Chondrocyte (in vitro differentiated cells): ENCODE results near the gene MYBPH. TPM values are rescaled to one million over a fixed set of nuclear protein-coding genes. Genes with fewer than 3 reads are reported as not detected.
A peak's percentile ranks its signal among the peaks of the same experiment; 100 is the strongest.

Source experiments
- DNase-seq: peaks from one replicate; pipeline ENCODE4 v3.0.0; 2021; ENCODE audit warnings: mixed read lengths, low spot score
- H3K27ac Mint-ChIP-seq: one replicate; pipeline ENCODE4 v1.8.0; 2021; ENCODE audit warnings: mild to moderate bottlenecking, moderate library complexity, mixed read lengths; ENCODE audit not compliant: unreplicated experiment
- H3K27me3 Mint-ChIP-seq: 2 replicates; pipeline ENCODE4 v1.8.0; 2021; ENCODE audit warnings: low read depth, mixed read lengths
- H3K36me3 Mint-ChIP-seq: 2 replicates; pipeline ENCODE4 v1.8.0; 2021; ENCODE audit warnings: low read depth, mixed read lengths
- H3K4me1 Mint-ChIP-seq: 2 replicates; pipeline ENCODE4 v1.8.0; 2021; ENCODE audit warnings: low read depth, mild to moderate bottlenecking, mixed read lengths
- H3K4me3 Mint-ChIP-seq: one replicate; pipeline ENCODE4 v1.8.0; 2021; ENCODE audit warnings: mild to moderate bottlenecking, moderate library complexity, mixed read lengths; ENCODE audit not compliant: unreplicated experiment
- H3K9me3 Mint-ChIP-seq: 2 replicates; pipeline ENCODE4 v1.8.0; 2021; ENCODE audit warnings: low read depth, mixed read lengths
- total RNA-seq: library from RNA; stranded (reverse); gene quantifications from 3 replicates; pipeline ENCODE4 v1.2.1, GENCODE V29; 2021
- TF ChIP-seq, protein P1 (sequence below): fragments of 200-600 bp; sonication (generic); IDR thresholded peaks from 2 replicates; pipeline ENCODE4 v1.5.0; 2021; ENCODE audit warnings: antibody characterized with exemption, mild to moderate bottlenecking, moderate library complexity

MYBPH gene
- total RNA-seq, 1 donor from 2014 or later = not detected

DNA sequence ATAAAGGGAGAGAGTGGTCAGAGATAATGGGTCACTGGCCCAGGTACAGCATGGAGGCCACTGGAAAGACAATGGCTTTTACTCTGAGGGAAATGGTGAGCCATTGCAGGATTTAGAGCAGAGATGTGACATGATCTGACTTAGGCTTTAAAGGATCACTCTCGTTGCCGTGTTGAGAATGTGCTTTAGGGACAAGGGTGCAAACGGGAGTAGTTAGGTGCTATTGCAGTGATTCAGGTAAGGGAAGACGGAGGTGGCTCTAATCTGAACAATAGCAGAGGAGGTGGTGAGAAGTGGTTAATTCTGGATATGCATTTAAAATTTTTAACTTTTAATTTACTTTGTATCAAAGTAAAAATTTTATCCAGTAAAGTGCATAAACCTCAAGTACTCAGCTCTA lies 38.3 kb downstream of the MYBPH start:
- Mint-ChIP-seq H3K27me3 (no peaks in the 10 kb centered on the region), H3K27ac (no peak overlapping the region), H3K4me1 (peaks cover 4% of the 10 kb centered on the region), H3K4me3 (no peak overlapping the region), H3K36me3 (no peaks in the 10 kb centered on the region), H3K9me3 (no peaks in the 10 kb centered on the region)
- DNase-seq = no peak
- TF ChIP-seq, protein P1, sequence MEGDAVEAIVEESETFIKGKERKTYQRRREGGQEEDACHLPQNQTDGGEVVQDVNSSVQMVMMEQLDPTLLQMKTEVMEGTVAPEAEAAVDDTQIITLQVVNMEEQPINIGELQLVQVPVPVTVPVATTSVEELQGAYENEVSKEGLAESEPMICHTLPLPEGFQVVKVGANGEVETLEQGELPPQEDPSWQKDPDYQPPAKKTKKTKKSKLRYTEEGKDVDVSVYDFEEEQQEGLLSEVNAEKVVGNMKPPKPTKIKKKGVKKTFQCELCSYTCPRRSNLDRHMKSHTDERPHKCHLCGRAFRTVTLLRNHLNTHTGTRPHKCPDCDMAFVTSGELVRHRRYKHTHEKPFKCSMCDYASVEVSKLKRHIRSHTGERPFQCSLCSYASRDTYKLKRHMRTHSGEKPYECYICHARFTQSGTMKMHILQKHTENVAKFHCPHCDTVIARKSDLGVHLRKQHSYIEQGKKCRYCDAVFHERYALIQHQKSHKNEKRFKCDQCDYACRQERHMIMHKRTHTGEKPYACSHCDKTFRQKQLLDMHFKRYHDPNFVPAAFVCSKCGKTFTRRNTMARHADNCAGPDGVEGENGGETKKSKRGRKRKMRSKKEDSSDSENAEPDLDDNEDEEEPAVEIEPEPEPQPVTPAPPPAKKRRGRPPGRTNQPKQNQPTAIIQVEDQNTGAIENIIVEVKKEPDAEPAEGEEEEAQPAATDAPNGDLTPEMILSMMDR = no peak

DNA sequence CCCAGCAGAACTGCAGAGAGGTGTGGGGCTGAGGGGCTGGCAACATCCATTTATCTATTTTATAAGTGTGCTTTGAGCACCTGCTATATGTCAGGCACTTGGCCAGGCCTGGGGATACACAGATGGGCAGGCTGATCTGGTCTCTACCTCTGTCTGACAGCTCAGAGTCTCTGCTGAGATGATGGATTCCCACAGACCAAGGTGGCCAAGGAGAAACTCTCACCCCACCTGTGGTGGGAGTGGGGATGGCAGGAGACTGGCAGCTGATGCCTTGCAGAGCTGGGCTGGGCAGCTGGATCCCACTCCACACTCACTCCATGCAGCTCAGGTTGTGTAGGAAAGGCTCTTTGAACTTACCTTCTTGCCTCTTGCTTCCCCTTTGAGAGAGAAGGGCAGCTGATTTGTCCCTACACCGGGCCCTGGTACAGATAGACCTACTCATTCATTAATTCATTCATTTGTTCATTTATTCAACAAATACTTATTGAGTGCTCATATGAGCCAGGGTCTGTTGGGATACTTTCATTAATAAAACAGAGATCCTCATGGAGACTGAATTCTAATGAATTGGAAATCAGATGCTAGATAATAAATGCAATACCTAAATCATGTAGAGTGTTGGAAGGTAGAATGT lies 39.1 kb downstream of the MYBPH start:
- Mint-ChIP-seq H3K4me1 (peaks cover 4% of the 10 kb centered on the region), H3K36me3 (no peaks in the 10 kb centered on the region), H3K4me3 (no peak overlapping the region), H3K27me3 (no peaks in the 10 kb centered on the region), H3K9me3 (no peaks in the 10 kb centered on the region), H3K27ac (no peak overlapping the region)
- peak; percentile 47 for DNase-seq
- TF ChIP-seq, protein P1 = no peak

DNA sequence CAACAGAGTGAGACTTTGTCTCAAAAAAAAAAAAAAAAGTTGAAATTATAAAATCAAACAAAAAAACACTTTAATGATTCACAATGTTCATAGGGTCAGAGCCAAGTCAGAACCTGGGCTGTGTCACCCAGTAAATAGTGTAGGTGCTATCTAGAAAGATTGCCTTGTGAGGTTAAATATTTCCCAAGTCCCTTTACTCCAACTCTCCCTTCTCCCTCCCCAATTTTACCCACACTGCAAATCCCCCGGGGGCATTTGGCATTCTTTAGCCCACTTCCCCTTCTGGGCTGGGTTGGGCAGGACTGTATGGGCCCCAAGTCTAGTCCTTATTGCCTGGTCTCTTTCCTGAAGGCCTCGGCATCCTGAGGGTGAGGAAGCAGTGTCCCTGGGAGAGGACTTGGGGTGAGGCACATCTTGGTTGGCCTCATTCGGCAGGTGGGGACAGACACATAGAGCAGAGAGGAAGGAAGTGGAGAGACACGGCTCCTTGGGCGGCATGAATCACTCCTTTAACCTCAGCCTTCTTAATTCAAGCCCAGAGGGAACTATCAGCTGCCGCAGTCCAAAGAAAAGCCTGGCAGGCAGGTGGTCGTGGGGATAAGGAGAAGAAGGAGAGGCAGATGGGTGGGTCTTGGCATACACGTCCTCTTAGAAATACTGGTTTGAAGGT lies 39.9 kb downstream of the MYBPH start:
- Mint-ChIP-seq H3K4me3 (no peak overlapping the region), H3K4me1 (peaks cover 4% of the 10 kb centered on the region), H3K9me3 (no peaks in the 10 kb centered on the region), H3K27ac (no peak overlapping the region), H3K27me3 (no peaks in the 10 kb centered on the region), H3K36me3 (no peaks in the 10 kb centered on the region)
- TF ChIP-seq, protein P1 = no peak
- peak; percentile 39 for DNase-seq

DNA sequence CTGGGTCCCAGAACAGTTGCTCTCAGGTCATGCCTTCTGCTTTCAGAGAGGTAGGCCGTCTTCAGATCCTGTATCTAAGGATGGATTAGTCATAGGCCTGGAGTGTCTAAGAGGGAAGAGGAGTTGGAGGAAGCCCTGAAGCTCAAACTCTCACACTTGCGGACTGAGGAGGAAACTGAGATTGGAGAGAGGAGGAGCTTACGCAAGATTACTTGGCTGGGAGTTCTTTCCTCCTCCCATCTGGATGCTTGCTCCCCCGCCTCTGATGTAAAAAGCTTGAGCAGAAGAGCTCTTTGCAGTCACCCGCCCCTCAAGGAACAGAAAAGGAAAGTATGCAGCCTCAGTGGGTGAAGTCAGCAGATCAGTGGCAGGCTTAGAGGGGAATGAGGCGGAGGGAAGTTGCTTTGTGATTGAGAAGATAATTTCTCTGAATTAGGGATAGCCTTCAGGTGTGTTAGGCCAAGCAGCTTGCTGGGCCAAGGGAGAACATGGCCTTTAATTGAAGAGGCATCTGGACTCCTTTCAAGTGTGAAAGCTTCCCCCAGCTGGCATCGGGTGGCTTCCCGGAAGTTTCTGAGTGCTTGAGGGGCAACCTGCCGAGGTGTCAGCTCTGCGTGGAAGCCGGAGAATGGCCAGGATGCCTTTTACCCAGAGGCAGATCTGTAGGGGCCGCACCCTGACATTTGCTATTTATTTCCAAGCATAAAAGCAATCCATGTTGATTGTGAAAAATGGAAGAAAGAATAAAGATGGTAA lies 41.5 kb downstream of the MYBPH start:
- no peaks in the 10 kb centered on the region for H3K27me3 Mint-ChIP-seq
- no peaks in the 10 kb centered on the region for H3K36me3 Mint-ChIP-seq
- DNase-seq = peak; percentile 30
- H3K9me3 Mint-ChIP-seq = no peaks in the 10 kb centered on the region
- H3K27ac Mint-ChIP-seq = no peak overlapping the region
- H3K4me1 Mint-ChIP-seq = peaks cover 11% of the 10 kb centered on the region
- TF ChIP-seq, protein P1 = no peak
- no peak overlapping the region for H3K4me3 Mint-ChIP-seq

DNA sequence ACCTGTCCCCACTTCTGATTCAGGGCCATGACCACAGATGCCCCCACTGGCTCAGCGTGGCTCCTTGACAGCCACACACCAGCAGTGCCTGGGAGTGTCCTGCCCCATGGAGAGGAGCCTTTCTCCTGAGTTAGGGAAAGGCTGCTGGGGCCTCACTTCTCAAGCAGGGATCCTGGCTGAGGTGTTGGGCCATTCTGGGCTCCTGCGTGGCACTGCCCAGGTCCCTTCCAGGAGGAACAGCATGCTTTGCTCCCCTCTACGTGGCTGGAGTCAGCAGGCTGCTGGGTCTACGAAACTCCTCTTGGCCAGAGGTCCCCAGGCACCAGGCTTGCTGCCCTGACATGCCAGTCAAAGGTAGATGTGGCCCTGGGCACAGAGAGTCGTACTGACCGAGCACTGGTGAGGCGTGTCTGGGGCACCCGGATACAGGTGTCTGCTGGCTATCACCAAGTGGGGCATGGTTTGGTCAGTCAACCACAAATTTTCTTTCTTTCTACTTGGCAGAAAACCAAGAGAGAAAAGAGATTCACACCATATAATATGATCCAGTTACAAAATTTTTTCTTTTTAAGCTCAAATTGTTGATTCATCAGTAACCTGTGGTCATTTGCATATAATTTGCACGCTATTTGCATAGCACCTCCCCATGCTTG lies 44.0 kb downstream of the MYBPH start:
- Mint-ChIP-seq H3K27me3 (no peaks in the 10 kb centered on the region), H3K36me3 (no peaks in the 10 kb centered on the region), H3K9me3 (no peaks in the 10 kb centered on the region), H3K27ac (no peak overlapping the region), H3K4me1 (peaks cover 26% of the 10 kb centered on the region), H3K4me3 (no peak overlapping the region)
- TF ChIP-seq, protein P1 = no peak
- peak; percentile 60 for DNase-seq
